Muscle of leg (tissue), 11 donors: ENCODE results near the gene ARFGAP1. TPM values are rescaled to one million over a fixed set of nuclear protein-coding genes. Genes with fewer than 3 reads are reported as not detected.

ENCODE experiments used
- DNase-seq: peaks from one replicate; pipeline ENCODE4 v3.0.0; 2013
- H3K27ac ChIP-seq: one replicate; pipeline ENCODE4 v1.5.1; 2013; ENCODE audit warnings: mild to moderate bottlenecking, low read length, control low read depth
- H3K27me3 ChIP-seq: one replicate; pipeline ENCODE4 v1.6.1; 2013; ENCODE audit warnings: low read length; ENCODE audit not compliant: control insufficient read depth, insufficient read depth
- H3K36me3 ChIP-seq: one replicate; pipeline ENCODE4 v1.6.1; 2013; ENCODE audit warnings: low read length; ENCODE audit not compliant: control insufficient read depth, insufficient read depth
- H3K4me1 ChIP-seq: one replicate; pipeline ENCODE4 v1.6.1; 2013; ENCODE audit warnings: low read length; ENCODE audit not compliant: control insufficient read depth, insufficient read depth
- H3K4me3 ChIP-seq: one replicate; pipeline ENCODE4 v1.5.1; 2013; ENCODE audit warnings: low read length, control low read depth
- H3K9me3 ChIP-seq: replicated peaks from 2 replicates; pipeline ENCODE4 v1.6.1; 2013; ENCODE audit warnings: low read depth, low read length; ENCODE audit not compliant: control insufficient read depth
- WGBS: methylation state at CpG from one replicate; pipeline ENCODE4 v1.1.5; 2013; ENCODE audit warnings: missing lambda C conversion rate; ENCODE audit not compliant: insufficient coverage; 5-methylcytosine and 5-hydroxymethylcytosine counted together
- polyA plus RNA-seq, 8 donors: library from polyadenylated mRNA; unstranded; fragments of 120-200 nt; gene quantifications; one replicate each; pipeline versions ENCODE4 v1.2.1 to v1.2.3, GENCODE V29; 2013; ENCODE audit warnings: inconsistent platforms in 1 of 8, low replicate concordance in 1 of 8; ENCODE audit not compliant: insufficient read length in 8 of 8, insufficient read depth in 1 of 8
- total RNA-seq: library from RNA; stranded (reverse); fragments of 120-200 nt; gene quantifications from one replicate; pipeline ENCODE4 v1.2.4, GENCODE V29; 2013

ARFGAP1 gene
- total and polyA plus RNA-seq, 9 donors, result 62.6 to 103 (median 86.9) TPM

GRCh38 chr20:63309261-63310071, 36.9 kb downstream of the ARFGAP1 start:
- H3K4me3 ChIP-seq, result no peak overlapping the region
- DNase-seq, result peak; percentile 63
- no peak overlapping the region for H3K27ac ChIP-seq
- WGBS, result 20% methylated on average over 27 of the region's 35 CpGs
- no peaks in the 10 kb centered on the region for H3K36me3 ChIP-seq
- peaks cover 5% of the 10 kb centered on the region for H3K27me3 ChIP-seq
- H3K9me3 ChIP-seq, result no peaks in the 10 kb centered on the region
- peaks cover 36% of the 10 kb centered on the region for H3K4me1 ChIP-seq

- Histone ChIP-seq H3K27me3 (peaks cover 5% of the 10 kb centered on the region), H3K4me1 (peaks cover 36% of the 10 kb centered on the region), H3K27ac (no peak overlapping the region), H3K9me3 (no peaks in the 10 kb centered on the region), H3K4me3 (no peak overlapping the region), H3K36me3 (no peaks in the 10 kb centered on the region)
- DNase-seq, result no peak
- WGBS, result 60% methylated on average over 8 of the region's 20 CpGs
These were observed 37.8 kb downstream of the ARFGAP1 start for GRCh38 chr20:63310265-63310991.

GRCh38 chr20:63311186-63311832, 38.7 kb downstream of the ARFGAP1 start:
- Histone ChIP-seq H3K27me3 (peaks cover 5% of the 10 kb centered on the region), H3K36me3 (no peaks in the 10 kb centered on the region), H3K4me3 (no peak overlapping the region), H3K27ac (no peak overlapping the region), H3K9me3 (no peaks in the 10 kb centered on the region), H3K4me1 (peaks cover 39% of the 10 kb centered on the region)
- DNase-seq, result no peak
- 85% methylated on average over 26 of the region's 29 CpGs for WGBS

GRCh38 chr20:63311833-63312243, 39.2 kb downstream of the ARFGAP1 start:
- Histone ChIP-seq H3K9me3 (no peaks in the 10 kb centered on the region), H3K4me1 (peaks cover 39% of the 10 kb centered on the region), H3K4me3 (no peak overlapping the region), H3K27me3 (peaks cover 5% of the 10 kb centered on the region), H3K27ac (no peak overlapping the region), H3K36me3 (no peaks in the 10 kb centered on the region)
- no peak for DNase-seq
- WGBS, result 75% methylated on average over 13 of the region's 18 CpGs

- DNase-seq, result no peak
- no peak overlapping the region for H3K4me3 ChIP-seq
- WGBS, result 62% methylated on average over 2 of the region's 9 CpGs
- H3K4me1 ChIP-seq, result peaks cover 39% of the 10 kb centered on the region
- H3K27ac ChIP-seq, result no peak overlapping the region
- no peaks in the 10 kb centered on the region for H3K36me3 ChIP-seq
- H3K27me3 ChIP-seq, result peaks cover 5% of the 10 kb centered on the region
- H3K9me3 ChIP-seq, result no peaks in the 10 kb centered on the region
These were observed 39.7 kb downstream of the ARFGAP1 start for GRCh38 chr20:63312273-63312672.

- Histone ChIP-seq H3K36me3 (no peaks in the 10 kb centered on the region), H3K9me3 (no peaks in the 10 kb centered on the region), H3K4me3 (no peak overlapping the region), H3K4me1 (peaks cover 39% of the 10 kb centered on the region), H3K27me3 (peaks cover 5% of the 10 kb centered on the region), H3K27ac (no peak overlapping the region)
- peak; percentile 88 for DNase-seq
- whole genome bisulfite sequencing, result 53% methylated on average over 19 of the region's 22 CpGs
These were observed 40.2 kb downstream of the ARFGAP1 start for GRCh38 chr20:63312690-63313348.

- no peak overlapping the region for H3K4me3 ChIP-seq
- H3K27ac ChIP-seq, result no peak overlapping the region
- H3K27me3 ChIP-seq, result peaks cover 5% of the 10 kb centered on the region
- H3K4me1 ChIP-seq, result peaks cover 39% of the 10 kb centered on the region
- DNase-seq, result no peak
- 75% methylated on average over 23 of the region's 25 CpGs for WGBS
- H3K36me3 ChIP-seq, result no peaks in the 10 kb centered on the region
- no peaks in the 10 kb centered on the region for H3K9me3 ChIP-seq
These were observed 40.9 kb downstream of the ARFGAP1 start for GRCh38 chr20:63313349-63314014.

GRCh38 chr20:63314015-63314471, 41.4 kb downstream of the ARFGAP1 start:
- H3K4me1 ChIP-seq, result peaks cover 38% of the 10 kb centered on the region
- 76% methylated on average over 5 of the region's 9 CpGs for WGBS
- no peak for DNase-seq

GRCh38 chr20:63314566-63315239, 42.1 kb downstream of the ARFGAP1 start:
- no peaks in the 10 kb centered on the region for H3K9me3 ChIP-seq
- no peaks in the 10 kb centered on the region for H3K36me3 ChIP-seq
- no peak overlapping the region for H3K4me3 ChIP-seq
- DNase-seq, result no peak
- WGBS, result 78% methylated on average over 14 of the region's 21 CpGs
- no peaks in the 10 kb centered on the region for H3K27me3 ChIP-seq
- no peak overlapping the region for H3K27ac ChIP-seq
- peaks cover 33% of the 10 kb centered on the region for H3K4me1 ChIP-seq

More at GRCh38 chr20:63314015-63314471, 41.4 kb downstream of the ARFGAP1 start:
- Histone ChIP-seq H3K36me3 (no peaks in the 10 kb centered on the region), H3K27ac (no peak overlapping the region), H3K27me3 (peaks cover 2% of the 10 kb centered on the region), H3K9me3 (no peaks in the 10 kb centered on the region), H3K4me3 (no peak overlapping the region)
